Activated CD4-positive, alpha-beta T cell treated with anti-CD3 and anti-CD28 coated beads, Interleukin-2, amount 50 U/mL, for 48 hours (primary cell): Measurements from ENCODE around the gene DNASE1L1.

Experiments
- DNase-seq, 2 experiments: peaks; one replicate each; pipeline ENCODE4 v3.0.0-alpha.2; 2020

Gene DNASE1L1

DNA sequence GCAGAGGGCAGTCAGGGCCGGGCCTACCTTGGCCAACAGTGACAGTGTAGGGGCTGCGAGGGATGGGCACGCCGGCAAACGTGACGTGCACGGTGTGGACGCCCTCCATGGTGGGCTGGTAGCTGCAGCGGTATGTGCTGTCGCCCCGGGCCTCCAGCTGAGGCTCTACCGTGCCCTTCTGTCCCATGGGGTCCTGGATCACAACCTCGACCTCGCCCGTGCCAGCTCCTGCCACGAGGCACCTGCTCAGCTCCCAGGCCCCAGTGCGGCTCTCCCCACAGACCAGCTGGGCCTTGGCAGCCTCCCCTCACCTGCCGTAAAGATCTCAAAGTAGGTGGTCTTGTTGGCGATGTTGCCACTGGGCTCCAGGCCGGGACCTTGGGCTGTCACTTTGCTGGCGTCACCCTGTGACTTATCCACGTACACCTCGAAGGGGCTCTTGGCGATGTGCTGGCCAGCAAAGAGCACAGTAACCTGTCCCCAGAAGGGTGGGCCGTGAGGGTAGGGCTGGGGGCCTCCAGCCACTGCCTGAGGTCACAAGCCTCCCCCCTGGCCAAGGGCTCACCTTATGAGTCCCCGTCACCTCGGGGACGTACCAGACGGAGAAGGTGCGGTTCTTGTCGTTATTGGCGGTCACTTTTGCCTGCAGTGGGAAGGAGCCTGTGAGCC lies 42.9 kb downstream of the DNASE1L1 start:
- no peak for DNase-seq

DNA sequence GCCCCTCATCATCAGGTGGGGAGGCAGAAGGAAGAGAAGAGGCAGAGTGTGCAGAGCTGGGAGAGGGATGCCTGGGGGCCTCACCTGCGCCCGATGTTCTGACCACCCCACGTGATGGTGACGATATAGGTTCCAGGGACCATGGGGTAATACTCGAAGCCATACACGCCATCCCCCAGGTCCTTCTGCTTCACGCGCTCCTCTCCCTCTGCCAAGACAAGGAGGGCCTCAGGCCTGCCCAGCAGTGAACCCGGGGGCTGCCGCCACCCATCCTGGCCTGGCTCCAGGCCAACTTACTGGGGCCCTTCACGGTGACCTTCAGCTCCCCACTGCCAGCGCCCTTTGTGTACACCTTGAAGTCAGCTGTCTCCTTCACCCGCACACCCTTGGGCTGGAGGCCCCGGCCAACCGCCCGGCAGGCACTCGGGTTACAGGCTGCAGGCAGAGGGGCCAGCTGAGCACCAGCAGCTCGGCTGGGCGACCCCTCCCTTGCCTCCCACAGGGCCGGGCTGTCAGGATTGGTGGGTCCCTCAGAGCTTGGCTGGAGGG lies 43.9 kb downstream of the DNASE1L1 start:
- DNase-seq, result no peak

DNA sequence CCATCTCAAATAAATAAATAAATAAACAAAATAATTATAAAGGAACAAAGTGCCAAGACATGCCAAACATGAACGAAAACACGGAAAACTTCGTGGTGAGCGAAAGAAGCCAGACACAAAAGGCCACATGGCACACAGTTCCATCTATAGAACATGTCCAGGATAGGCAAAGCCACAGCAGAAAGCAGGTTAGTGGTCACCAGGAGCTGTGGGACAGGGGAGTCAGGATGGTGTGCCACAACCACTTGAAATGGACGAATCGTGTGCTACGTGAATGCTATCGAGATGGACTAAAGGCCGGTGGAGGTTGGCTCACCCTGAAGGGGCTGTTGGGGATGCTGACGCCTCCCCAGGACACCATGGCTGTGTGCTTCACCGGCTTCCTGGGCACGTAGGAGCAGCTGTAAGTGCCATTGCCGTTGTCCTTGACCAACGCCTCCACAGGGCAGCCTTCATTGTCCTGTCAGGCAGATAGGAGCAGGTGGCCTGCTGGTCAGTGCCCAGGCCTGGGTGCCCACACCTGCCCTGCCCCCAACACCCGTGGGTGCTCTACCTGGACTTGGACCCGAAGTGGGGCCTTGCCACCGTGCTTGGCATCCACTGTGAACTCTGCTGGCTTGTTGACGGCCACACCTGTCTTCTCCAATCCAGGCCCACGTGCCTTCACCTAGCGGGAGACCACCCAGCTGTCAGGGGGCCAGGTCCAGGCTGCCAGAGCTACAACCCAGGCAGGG lies 45.2 kb downstream of the DNASE1L1 start:
- DNase-seq, result no peak

DNA sequence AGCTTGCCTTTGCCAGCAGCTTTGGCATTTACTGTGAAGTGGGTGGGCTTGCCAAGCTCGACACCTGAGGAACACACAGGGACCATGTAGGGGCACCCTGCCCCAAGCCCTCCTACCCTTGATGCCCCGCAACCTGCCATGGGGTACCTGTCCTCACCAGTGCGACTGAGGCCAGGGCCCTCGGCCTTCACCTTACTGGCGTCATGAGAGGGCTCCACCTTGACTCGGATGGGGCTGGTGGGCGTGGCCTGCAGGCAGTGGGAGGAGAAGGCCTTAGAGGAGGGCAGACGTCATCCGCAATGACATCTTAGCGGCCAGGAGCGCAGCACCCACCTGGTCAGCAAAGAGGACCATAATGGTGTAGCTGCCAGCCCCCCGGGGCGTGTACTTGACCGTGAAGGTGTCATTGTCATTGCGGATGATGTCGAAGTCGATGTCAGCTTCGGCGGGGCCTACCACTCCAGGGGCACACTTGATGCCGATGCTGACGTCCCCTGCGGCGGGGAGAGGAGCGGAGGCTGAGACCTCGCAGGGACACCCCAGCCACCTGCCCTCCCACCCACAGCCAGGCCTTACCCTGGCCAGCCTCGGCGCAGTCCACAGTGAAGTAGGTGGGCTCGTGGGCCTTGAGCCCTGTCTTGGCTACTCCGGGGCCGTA lies 46.8 kb downstream of the DNASE1L1 start:
- DNase-seq, result no peak

DNA sequence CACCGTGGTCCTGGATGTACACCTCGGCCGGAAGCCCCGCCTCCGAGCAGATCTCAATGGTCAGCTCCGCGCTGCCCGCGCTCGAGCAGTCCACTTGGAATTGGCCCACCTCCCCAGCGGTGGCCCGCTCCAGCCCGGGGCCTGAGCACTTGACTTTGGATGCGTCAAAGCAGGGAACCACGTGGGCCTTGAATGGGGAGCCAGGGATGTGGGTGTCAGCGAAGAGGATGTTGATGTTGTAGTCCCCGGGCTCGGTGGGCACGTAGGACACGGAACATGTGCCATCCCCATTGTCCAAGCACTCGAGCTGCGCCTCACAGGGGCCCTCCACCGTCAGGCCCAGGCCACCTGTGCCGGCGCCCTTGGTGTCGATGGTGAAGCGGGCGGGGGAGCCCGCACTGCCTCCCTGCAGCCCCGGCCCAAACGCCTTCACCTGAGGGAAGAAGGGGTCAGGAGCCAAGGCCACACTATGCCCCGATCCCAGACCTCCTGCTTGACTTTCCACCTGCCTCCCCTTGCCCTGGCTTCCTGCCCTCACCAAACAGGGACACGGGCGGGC lies 48.8 kb downstream of the DNASE1L1 start:
- no peak for DNase-seq

DNA sequence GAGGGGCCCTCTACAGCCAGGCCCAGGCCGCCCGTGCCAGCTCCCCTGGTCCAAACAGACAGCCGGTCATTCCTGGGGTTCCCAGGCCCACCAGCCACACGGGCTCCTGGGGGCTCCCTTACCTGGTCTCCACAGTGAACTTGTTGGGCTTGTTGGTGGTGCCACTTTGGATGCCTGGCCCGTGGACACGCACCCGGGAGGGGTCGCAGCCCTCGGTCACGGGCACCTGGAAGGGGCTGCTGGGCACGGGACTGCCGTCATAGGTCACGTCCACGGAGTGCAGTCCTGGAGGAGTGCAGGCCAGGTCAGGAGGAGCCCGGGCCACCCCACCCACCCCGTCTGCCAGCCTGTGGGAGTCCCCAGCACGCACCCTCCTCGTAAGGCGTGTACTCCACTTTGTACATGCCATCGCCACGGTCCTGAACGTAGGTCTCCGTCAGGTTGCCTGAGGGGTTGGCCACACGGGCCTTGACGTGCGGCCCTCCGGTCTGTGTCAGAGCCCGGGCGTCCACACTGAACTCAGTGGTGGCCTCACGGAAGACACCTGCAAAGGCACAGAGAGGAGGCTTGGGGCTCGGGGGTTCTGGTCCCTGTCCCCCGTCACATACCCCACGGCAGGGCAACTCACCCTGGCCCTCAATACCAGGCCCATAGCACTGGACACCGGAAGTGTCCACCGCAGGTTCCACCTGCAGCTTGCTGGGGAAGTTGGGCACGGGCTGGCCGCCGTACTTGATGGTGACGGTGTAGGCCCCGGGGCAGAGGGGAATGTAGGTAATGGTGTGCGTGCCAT lies 49.5 kb downstream of the DNASE1L1 start:
- DNase-seq, result no peak

DNA sequence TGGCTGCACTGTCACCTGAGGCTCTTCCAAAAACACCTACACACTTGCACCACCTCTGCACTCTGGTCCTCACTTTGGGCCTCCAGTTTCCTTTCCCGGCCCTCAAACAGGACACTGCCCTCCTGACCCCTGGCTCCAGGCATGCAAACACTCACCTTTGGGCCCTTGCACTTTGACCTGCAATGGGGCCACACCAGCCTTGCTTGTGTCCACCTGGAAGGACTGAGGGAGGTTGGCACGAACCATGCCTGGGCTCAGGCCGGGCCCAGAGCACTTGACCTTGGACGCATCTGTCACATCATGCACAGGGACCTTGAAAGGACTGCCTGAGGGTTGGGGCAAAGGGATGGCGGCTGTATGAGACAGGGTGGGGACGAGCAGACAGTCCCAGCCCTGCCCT lies 50.2 kb downstream of the DNASE1L1 start:
- no peak for DNase-seq

DNA sequence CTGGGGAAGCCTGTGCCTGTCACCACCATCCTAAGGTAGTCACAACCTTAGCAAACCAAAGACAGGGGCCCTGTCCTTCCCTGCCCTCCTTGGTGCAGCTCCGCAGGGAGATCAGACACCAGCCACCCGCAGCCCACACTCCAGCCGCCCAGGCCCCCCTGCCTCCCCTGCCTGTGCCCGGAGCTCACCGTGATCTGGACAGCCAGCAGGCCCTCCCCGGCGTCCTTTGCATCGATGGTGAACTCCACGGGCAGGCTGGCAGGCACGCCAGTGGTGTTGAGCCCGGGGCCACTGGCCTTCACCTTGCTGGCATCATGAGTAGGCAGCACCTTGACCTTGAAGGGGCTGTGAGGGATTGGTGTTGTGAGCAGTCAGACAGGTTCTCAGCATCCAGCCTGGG lies 51.0 kb downstream of the DNASE1L1 start:
- no peak for DNase-seq

DNA sequence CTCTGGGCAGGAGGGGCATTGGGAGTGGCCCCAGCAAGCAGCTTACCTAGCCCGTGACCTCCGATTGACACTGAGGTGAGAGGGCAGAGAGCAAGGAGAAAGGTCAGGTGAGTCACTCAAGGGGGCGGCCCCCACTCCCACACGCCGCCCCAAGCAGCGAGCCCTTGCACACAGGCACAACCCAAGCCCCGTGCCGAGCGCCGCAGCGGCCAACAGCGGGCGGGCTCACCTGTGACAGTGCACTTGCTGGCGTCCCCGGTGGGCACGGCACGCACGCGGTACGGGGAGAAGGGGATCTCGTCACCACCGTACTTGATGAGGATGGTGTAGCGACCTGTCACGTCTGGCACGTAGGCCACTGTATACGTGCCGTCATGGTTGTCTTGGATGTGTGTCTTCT lies 51.8 kb downstream of the DNASE1L1 start:
- DNase-seq, result no peak

DNA sequence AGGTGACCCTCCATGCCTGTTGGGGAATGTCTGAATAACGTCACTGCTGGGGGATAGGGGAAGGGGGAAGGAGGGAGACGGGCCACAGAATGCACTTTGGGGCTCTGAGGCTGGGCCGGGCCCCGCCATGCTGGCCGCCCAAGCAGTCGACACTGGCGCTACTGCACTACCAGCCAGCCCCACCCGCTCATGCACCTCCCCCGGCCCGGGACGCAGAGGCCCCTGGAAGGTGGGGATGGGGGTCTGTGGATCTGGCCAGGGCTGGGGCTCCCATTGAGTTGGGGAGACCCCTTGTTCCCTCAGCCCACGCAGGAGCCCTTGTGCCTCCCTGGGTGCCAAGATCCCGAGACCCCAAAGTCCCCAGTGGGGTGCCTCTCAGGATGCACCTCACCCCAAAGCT lies 52.5 kb downstream of the DNASE1L1 start:
- DNase-seq, result no peak

DNA sequence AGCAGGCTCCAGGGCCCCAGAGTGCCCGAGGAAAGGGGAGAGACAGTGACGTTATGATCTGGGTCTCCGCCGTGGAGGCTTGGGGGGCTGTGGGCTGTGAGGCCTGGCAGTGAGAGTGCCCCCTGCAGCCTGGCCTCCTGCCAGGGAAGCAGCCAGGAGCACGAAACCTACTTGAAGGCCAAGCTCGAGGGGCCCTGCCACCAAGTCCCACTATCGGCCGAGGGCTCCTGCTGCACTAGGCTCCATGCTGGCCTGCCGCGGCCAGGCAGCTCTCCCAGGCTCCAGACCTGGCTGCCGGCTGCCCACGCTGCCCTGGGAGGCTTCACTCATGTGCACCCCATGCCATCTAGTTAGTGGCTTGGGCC lies 53.3 kb downstream of the DNASE1L1 start:
- no peak for DNase-seq

DNA sequence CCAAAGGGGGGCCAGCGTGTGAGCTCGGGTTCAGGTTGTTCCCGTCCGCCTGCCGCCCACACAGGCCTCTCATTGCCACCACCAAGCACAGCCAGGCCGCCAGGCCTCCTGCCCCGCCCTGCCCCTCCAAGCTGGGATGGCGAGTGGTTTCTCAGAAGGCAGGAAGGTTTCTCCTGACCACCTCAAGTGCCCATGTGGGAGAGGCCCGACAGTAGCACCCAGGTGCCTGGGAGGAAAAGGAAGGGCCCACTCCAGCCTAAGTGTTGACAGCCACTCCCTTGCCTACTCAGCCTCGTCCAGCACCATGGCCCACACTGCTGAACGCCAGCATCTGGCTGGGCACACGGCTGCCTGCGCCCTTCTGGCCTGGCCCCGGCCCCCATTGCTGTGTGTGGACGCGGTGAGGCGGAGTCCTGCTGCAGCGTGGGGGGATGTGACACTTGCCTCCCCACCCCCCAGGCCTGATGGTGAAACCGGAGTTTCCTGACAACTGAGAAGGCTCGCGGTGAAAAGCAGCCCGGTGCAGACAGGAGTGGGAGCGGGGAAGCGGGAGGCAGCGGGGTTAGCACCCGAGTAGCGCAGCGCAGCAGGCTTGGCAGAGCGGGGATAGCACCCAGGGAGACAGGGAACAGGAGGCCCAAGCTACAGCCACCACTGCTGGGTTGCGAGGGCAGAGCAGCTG lies 53.8 kb downstream of the DNASE1L1 start:
- DNase-seq, result no peak

DNA sequence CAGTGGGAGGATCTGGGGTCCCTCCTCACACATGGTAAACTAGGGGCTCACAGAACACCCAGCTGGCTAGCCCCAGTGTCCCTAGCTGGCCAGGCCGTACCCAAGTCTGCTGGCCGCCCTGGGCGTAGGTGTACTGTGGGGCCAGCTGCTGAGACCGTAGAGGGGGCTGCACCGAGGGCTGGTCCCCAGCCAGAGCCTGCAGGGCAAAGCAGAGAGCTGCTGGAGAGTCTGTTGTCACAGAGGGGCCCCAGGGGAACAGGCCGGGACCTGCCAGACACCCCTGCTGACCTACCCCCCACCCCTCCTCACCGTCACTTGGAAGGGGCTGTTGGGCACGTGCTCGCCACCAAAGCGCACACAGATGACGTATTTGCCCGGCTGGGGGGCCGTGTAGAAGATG lies 54.5 kb downstream of the DNASE1L1 start:
- no peak for DNase-seq

DNA sequence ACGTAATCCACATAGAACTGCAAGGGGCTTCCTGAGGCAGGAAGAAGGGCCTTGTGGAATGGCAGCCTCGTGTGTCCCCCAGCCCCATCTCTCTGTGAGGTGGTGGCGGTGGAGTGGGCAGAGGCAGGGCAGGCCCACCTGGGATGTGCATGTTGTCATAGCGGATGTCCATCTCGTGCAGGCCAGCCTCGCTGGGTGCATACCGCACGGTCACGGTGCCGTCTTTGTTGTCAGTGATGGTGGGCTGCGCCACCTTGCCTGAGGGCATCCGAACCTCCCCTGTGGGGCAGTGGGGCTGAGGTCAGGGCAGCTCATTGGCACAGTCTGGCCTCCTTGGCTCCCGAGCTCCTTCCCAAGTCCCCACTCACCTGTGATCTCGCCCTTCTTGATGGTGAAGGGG lies 55.0 kb downstream of the DNASE1L1 start:
- DNase-seq, result no peak

DNA sequence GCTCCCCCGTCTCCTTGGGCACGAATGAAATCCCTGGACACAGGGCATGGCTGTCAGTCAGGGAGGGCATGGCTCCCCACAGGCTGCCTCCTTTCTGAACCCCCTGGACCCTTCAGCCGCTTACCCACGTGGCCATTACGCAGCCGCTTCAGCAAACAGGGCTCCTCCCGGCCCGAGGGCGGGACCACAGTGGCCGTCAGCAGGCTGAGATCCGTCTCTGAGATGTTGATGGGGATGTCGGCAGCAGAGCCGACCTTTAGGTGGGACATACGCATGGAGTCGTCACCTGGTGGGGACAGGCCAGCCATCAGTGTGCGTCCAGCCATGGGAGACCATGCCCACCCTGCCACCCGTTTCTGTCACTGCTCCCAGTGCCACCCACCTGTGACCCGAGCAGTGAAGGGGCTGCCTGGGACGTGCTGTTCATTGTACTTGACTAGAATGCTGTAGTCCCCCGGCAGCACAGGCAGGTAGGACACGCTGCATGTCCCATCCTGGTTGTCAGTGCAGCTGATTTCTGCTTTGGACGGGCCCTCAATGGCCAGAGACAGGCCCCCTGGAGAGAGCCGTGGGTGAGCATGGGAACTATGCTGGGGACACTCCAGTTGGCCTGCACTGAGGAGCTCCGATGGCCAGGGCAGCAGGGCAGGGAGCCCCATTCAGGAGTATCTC lies 55.7 kb downstream of the DNASE1L1 start:
- no peak for DNase-seq

DNA sequence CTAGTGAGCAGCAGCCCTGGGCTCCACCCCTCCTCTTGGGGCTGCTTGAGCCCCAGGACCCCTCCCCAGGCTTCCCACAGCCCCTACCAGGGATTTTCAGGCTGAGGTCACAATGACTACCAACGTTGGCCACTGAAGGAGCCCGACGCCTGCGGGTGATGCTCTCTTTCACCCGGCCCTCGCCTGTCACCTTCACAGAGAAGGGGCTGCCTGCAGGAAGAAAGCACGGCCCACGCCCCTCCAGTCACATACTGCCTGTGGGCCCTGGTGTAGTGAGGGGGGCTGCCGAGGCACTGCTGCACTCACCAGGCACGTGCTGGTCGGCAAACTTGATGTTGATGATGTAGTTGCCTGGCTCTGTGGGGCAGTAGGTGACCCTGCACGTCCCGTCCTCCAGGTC lies 56.6 kb downstream of the DNASE1L1 start:
- no peak for DNase-seq

DNA sequence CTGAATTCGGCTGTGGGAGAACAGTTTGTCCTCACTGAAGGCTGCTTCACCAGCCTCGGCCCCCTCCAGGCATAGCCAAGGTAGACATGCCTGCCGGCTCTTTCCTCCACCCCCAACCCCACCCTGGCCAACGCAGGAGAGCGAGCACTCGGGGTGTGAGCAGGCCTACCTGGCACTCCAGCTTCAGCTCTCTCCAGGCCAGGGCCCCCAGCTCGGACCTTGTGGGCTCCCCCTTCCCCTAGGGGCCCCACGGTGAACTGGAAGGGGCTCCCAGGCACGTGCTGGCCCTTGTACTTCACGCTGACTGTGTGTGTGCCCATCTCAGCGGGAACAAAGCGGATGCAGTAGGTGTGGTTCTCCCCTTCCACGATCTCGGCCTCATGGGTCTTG lies 57.0 kb downstream of the DNASE1L1 start:
- DNase-seq, result no peak
